Astrocyte (in vitro differentiated cells and primary cell): Measurements from ENCODE around the gene ZNF44. TPM values are rescaled to one million over a fixed set of nuclear protein-coding genes. Genes with fewer than 3 reads are reported as not detected.

ENCODE experiments used
- DNase-seq: peaks from one replicate; pipeline ENCODE4 v3.0.0-alpha.2; 2010; ENCODE audit warnings: low read depth
- FAIRE-seq: peaks from 2 replicates; lab custom pipeline; 2011; peaks lifted over from hg19 to GRCh38; lab: Jason Lieb, UNC
- H2AFZ ChIP-seq: 2 replicates; pipeline ENCODE4 v1.6.0; 2012; ENCODE audit warnings: low read depth, low read length, inconsistent platforms
- H3K27ac ChIP-seq: 2 replicates; pipeline ENCODE4 v1.5.1; 2011; ENCODE audit warnings: low read depth, low read length, inconsistent platforms
- H3K27me3 ChIP-seq: 2 replicates; pipeline ENCODE4 v1.6.0; 2011; ENCODE audit warnings: low read length, inconsistent platforms; ENCODE audit not compliant: insufficient read depth
- H3K36me3 ChIP-seq: 2 replicates; pipeline ENCODE4 v1.5.1; 2011; ENCODE audit warnings: low read length, inconsistent platforms; ENCODE audit not compliant: insufficient read depth
- H3K4me1 ChIP-seq: 2 replicates; pipeline ENCODE4 v1.5.1; 2011; ENCODE audit warnings: low read length, inconsistent platforms; ENCODE audit not compliant: insufficient read depth
- H3K4me2 ChIP-seq: 2 replicates; pipeline ENCODE4 v1.6.0; 2012; ENCODE audit warnings: low read length, inconsistent platforms
- H3K4me3 ChIP-seq: 2 replicates; pipeline ENCODE4 v1.5.1; 2011; ENCODE audit warnings: low read depth, mild to moderate bottlenecking, low read length, inconsistent platforms; ENCODE audit not compliant: insufficient read depth
- H3K79me2 ChIP-seq: 2 replicates; pipeline ENCODE4 v1.6.0; 2012; ENCODE audit warnings: mild to moderate bottlenecking, low read length, inconsistent platforms; ENCODE audit not compliant: insufficient read depth
- H3K9ac ChIP-seq: 2 replicates; pipeline ENCODE4 v1.6.0; 2012; ENCODE audit warnings: mild to moderate bottlenecking, low read length, inconsistent platforms
- H3K9me3 ChIP-seq: 2 replicates; pipeline ENCODE4 v1.5.1; 2012; ENCODE audit warnings: low read depth, mild to moderate bottlenecking, low read length, inconsistent platforms; ENCODE audit not compliant: insufficient read depth
- H4K20me1 ChIP-seq: 2 replicates; pipeline ENCODE4 v1.6.0; 2012; ENCODE audit warnings: low read length, inconsistent platforms; ENCODE audit not compliant: insufficient read depth
- H3K27ac Mint-ChIP-seq: one replicate; pipeline ENCODE4 v1.8.0; 2021; ENCODE audit warnings: mild to moderate bottlenecking, mixed read lengths; ENCODE audit not compliant: unreplicated experiment
- H3K27me3 Mint-ChIP-seq: one replicate; pipeline ENCODE4 v1.8.0; 2021; ENCODE audit warnings: low read depth, mixed read lengths; ENCODE audit not compliant: unreplicated experiment
- H3K36me3 Mint-ChIP-seq: one replicate; pipeline ENCODE4 v1.8.0; 2021; ENCODE audit warnings: low read depth, mixed read lengths; ENCODE audit not compliant: unreplicated experiment
- H3K4me1 Mint-ChIP-seq: one replicate; pipeline ENCODE4 v1.8.0; 2021; ENCODE audit warnings: low read depth, mixed read lengths; ENCODE audit not compliant: unreplicated experiment
- H3K4me3 Mint-ChIP-seq: one replicate; pipeline ENCODE4 v1.8.0; 2021; ENCODE audit warnings: mild to moderate bottlenecking, moderate library complexity, mixed read lengths; ENCODE audit not compliant: unreplicated experiment
- H3K9me3 Mint-ChIP-seq: one replicate; pipeline ENCODE4 v1.8.0; 2021; ENCODE audit warnings: mild to moderate bottlenecking, mixed read lengths; ENCODE audit not compliant: unreplicated experiment
- CTCF ChIP-seq: IDR thresholded peaks from 2 replicates; pipeline ENCODE4 v1.5.1; 2011; ENCODE audit warnings: low read depth, mild to moderate bottlenecking, inconsistent platforms, low read length, moderate library complexity; ENCODE audit not compliant: insufficient read depth
- EZH2 ChIP-seq: IDR thresholded peaks from 2 replicates; pipeline ENCODE4 v1.6.1; 2012; ENCODE audit warnings: mild to moderate bottlenecking, low read length, inconsistent platforms; ENCODE audit not compliant: insufficient read depth
- total RNA-seq: library from RNA; stranded (reverse); gene quantifications from 2 replicates; pipeline ENCODE4 v1.2.1, GENCODE V29; 2021

ZNF44 gene
- total RNA-seq, 1 donor from 2014 or later: 0.09 TPM

GRCh38 chr19:12260861-12261260 is 33.8 kb downstream of the ZNF44 start:
- Mint-ChIP-seq H3K27me3 (no peaks in the 10 kb centered on the region), H3K4me1 (no peaks in the 10 kb centered on the region), H3K9me3 (peaks cover 20% of the 10 kb centered on the region), H3K4me3 (no peak overlapping the region), H3K27ac (no peak overlapping the region), H3K36me3 (no peaks in the 10 kb centered on the region)
- Histone ChIP-seq H3K4me3 (no peak overlapping the region), H3K36me3 (no peaks in the 10 kb centered on the region), H3K4me2 (no peak overlapping the region), H2AFZ (no peak overlapping the region), H3K27me3 (no peaks in the 10 kb centered on the region), H3K27ac (no peak overlapping the region), H3K9me3 (peaks cover 10% of the 10 kb centered on the region), H3K9ac (no peak overlapping the region), H4K20me1 (no peaks in the 10 kb centered on the region), H3K79me2 (no peaks in the 10 kb centered on the region), H3K4me1 (no peaks in the 10 kb centered on the region)
- FAIRE-seq (no peak), DNase-seq (no peak)
- TF ChIP-seq EZH2 (no peak), CTCF (no peak)

- H3K36me3 ChIP-seq: no peaks in the 10 kb centered on the region
- peaks cover 10% of the 10 kb centered on the region for H3K9me3 ChIP-seq
- H3K4me3 Mint-ChIP-seq: no peak overlapping the region
- H2AFZ ChIP-seq: no peak overlapping the region
- no peak for DNase-seq
- H3K9me3 Mint-ChIP-seq: peaks cover 15% of the 10 kb centered on the region
- H3K4me3 ChIP-seq: no peak overlapping the region
- H3K9ac ChIP-seq: no peak overlapping the region
- H3K27me3 Mint-ChIP-seq: no peaks in the 10 kb centered on the region
- H3K79me2 ChIP-seq: no peaks in the 10 kb centered on the region
- no peak for FAIRE-seq
- no peak overlapping the region for H3K27ac Mint-ChIP-seq
- H3K4me2 ChIP-seq: no peak overlapping the region
- no peak for TF ChIP-seq EZH2
- no peak for TF ChIP-seq CTCF
- no peaks in the 10 kb centered on the region for H3K4me1 Mint-ChIP-seq
- no peaks in the 10 kb centered on the region for H4K20me1 ChIP-seq
- H3K27ac ChIP-seq: no peak overlapping the region
- no peaks in the 10 kb centered on the region for H3K27me3 ChIP-seq
- no peaks in the 10 kb centered on the region for H3K36me3 Mint-ChIP-seq
- H3K4me1 ChIP-seq: no peaks in the 10 kb centered on the region
Observed at GRCh38 chr19:12260236-12260635, 34.4 kb downstream of the ZNF44 start.

- no peak for FAIRE-seq
- no peak overlapping the region for H3K27ac Mint-ChIP-seq
- no peaks in the 10 kb centered on the region for H3K36me3 Mint-ChIP-seq
- H3K9me3 ChIP-seq: peaks cover 11% of the 10 kb centered on the region
- H3K4me1 Mint-ChIP-seq: no peaks in the 10 kb centered on the region
- no peak overlapping the region for H3K4me3 Mint-ChIP-seq
- H3K79me2 ChIP-seq: no peaks in the 10 kb centered on the region
- no peak for DNase-seq
- no peaks in the 10 kb centered on the region for H3K4me1 ChIP-seq
- H3K27ac ChIP-seq: no peak overlapping the region
- H3K27me3 Mint-ChIP-seq: no peaks in the 10 kb centered on the region
- H3K4me2 ChIP-seq: no peak overlapping the region
- H3K9ac ChIP-seq: no peak overlapping the region
- TF ChIP-seq CTCF (no peak), EZH2 (no peak)
- H4K20me1 ChIP-seq: no peaks in the 10 kb centered on the region
- no peaks in the 10 kb centered on the region for H3K27me3 ChIP-seq
- peaks cover 9% of the 10 kb centered on the region for H3K9me3 Mint-ChIP-seq
- no peaks in the 10 kb centered on the region for H3K36me3 ChIP-seq
- no peak overlapping the region for H3K4me3 ChIP-seq
- H2AFZ ChIP-seq: no peak overlapping the region
Observed at GRCh38 chr19:12255372-12255771, 39.3 kb downstream of the ZNF44 start.
